HG02870 (cell line): Measurements from ENCODE around the gene IFT27.

ENCODE experiments used
- ATAC-seq: cut with Tn5 transposase; IDR thresholded peaks from one replicate; pipeline ENCODE4 v1.9.1; 2021; ENCODE audit warnings: mild to moderate bottlenecking, moderate library complexity; ENCODE audit not compliant: unreplicated experiment

Gene IFT27, protein sequence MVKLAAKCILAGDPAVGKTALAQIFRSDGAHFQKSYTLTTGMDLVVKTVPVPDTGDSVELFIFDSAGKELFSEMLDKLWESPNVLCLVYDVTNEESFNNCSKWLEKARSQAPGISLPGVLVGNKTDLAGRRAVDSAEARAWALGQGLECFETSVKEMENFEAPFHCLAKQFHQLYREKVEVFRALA

GRCh38 chr22:36775964-36776669 is at the start of gene IFT27:
TSS of gene IFT27 (minus strand) at chr22:36776119. CDS start at chr22:36775707, 412 bp downstream.
- peak; percentile 92 for ATAC-seq

GRCh38 chr22:36824655-36825054 is 48.7 kb upstream of the IFT27 start:
- no peak for ATAC-seq

DNA sequence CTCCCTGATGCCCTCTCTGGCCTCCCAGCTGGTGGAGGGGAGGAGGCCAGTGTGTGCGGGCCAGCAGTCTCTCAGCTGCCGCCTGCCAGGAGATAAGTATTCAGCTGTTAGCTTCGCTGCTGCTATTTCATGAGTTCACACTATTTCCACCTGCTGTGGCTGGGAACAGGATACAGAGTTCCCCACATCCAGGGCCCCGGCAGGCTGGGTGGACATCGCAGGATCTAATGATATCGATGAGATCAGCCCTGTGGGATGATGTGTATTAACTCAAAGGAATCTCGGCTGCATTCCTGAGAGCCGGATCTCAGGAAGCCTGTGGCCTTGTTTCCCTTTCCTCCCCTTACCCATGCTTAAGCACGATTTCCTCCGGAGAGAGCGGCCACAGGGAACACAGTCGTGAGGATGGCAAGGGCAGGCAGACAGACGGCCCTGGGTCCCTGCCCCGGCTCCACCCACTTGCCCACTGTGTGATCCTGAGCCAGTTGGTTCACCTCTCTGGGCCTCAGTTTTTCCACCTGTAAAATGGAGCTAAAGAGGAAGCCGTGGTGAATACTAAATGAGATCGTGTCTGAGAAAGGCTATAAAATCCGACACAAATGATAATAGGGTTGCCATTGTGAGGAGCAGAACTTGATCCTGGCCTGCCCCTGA is 47.4 kb upstream of the IFT27 start:
- no peak for ATAC-seq

DNA sequence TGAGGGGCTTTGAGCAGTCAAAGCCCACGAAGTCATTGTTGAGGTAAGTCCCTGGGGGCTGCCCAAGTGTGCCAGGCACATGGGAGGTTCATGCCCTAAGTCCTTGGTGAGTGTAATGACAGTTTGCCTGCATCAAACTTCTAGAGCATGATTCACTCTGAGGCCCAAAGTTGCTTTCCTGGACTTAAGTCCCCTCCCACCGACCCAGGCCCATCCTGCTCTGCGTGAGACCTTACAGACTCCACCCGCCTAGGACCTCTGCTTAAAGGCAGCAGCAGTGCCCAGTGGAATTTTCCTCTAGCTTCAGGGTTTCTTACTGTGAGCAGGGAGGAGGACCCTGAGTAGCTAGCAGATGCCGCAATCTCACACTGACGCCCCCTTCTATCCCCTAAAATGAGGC is 46.7 kb upstream of the IFT27 start:
- no peak for ATAC-seq

- ATAC-seq: no peak
Observed at GRCh38 chr22:36819112-36819511, 43.2 kb upstream of the IFT27 start.

DNA sequence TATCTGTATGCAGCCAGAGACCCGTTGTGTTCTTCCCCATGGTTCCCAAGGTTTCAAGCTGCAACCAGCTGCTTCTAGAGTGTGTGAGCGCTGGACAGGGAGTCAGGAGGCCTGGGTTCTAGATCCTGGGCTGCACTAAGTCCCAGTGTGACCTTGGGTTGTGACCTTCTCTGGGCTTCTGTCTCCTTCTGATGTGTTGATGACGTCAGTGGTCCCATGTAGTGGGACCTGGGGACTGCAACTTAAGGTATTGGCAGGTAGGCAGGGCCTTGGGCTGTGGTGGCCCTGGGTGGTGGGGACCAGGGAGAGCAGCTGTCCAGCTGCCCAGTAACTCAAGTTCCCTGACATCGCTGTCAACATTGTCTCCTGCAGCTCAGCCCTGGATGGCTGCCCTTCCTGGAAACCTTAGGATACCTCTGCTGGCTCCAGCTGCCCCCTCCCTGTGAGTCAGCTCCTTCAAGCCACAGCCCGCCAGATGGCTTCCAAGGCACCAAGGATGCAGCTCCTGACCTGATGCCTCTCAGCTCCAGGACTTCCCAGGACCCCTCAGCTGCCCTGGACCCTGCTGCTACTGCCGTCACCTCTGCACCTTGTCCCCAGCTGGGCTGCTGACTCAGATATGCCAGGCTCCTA is 42.2 kb upstream of the IFT27 start:
- ATAC-seq: no peak

DNA sequence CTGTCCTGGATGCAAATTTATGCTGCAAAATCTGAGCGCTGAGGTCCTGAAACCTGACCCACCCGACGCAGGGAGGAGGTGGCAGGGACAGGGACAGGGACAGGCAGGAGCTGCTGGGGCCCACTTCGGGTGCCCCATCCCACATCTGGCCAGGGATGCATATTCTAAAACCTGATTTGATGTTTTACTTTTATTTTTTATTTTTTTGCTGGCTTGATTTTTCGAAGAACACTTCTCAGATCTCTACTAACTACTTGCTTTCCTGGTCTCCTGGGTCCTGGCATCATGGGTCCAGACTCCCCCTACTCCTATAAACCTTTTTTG is 41.6 kb upstream of the IFT27 start:
- ATAC-seq: no peak

DNA sequence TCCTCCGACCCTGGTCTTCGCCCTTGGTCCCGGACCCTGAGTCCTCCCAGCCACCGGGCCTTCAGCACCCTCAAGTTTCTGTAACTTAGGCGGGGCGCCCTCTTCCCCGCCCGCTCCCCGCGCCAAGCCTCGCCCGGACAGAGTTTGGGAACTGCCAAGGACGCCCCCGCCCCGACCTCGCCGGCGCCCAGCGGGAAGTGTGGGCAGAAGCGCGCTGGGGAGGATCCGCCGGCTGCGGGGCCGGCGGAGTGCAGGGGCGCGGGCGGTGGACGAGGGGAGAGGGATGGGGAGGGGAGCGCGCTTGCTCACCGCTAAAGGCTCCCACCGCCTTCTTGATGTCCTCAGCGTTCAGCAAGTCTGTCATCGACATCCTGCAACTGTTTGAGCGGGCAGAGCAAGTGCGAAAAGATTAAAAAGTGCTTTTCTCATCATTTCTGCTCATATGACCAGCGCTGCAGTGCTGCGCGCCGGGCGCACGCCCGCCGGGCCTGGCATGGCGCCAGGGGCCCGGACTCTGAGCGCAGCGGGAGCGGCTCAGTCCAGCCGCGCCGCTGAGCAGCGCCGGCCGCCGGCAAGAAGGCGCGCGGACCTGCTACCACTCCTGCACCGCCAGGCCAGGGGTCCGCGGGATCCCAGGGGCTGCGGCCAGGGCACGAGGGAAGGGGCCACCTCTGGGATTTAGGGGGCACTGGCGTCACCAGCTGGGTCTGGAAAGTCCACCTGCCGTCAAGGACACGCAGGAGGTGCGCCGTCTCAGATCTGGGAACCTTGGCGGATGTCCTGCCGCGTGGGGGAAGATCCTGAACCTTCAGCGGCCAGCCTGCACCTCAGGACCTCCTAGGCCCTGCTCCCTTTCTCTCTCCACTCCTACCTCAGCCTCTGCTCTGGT is 41.0 kb upstream of the IFT27 start, which contains the start of gene PVALB:
TSS of gene PVALB (minus strand) at position 400 of the 889 bp plus-strand sequence. CDS start at position 370, 30 bp downstream.
- ATAC-seq: no peak

DNA sequence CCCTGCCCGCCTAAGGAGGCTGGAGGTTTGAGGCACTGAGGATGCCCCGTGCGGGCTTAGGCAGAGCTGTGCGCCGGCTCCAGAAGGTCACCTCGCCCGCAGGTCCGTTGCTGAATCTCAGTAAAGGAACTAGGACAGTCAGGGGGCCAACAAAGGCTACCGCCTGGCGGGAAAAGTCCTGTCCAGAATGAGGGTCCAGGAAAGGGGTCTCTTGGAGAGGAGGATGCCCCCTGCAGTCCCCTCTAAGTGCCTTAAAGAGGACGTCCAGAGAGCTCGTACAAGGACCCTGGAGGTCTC is 40.4 kb upstream of the IFT27 start:
- no peak for ATAC-seq

DNA sequence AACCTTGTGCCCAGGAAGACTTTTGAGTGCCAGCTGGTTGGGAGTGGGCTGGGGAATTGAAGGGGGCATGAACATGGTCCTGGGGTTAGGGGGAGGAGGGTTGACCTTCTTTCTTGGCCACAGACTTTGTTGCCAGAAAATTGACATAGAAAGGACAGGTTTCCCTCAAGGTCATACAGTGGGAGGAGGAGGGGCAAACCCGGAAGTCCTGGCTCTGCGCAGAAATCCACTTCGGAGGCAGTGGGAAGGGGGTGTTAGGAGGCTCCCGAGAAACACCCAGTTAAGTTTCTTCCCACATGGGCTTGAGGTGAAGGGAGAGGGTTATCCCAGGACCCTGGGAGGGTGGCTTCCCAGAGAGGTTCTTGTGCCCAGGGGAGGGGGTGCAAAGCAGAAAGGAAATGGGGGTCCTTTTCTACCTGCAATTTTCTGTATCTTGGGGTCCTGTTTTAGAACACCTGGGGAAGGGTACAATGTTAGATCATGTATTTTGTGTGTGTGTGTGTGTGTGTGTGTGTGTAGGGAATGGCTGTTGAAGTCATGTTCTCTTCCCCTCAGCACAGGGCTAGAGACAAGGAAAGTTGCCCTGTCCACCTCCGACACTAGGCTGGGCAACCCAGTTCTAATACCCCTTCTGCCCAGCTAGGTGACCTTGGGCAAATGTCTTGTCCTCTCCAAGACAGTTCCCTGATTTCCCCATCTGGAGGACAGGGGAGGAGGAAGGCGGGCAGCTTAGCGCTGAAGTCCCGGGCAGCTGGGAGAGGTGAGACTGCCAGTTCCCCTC is 39.8 kb upstream of the IFT27 start:
- no peak for ATAC-seq

DNA sequence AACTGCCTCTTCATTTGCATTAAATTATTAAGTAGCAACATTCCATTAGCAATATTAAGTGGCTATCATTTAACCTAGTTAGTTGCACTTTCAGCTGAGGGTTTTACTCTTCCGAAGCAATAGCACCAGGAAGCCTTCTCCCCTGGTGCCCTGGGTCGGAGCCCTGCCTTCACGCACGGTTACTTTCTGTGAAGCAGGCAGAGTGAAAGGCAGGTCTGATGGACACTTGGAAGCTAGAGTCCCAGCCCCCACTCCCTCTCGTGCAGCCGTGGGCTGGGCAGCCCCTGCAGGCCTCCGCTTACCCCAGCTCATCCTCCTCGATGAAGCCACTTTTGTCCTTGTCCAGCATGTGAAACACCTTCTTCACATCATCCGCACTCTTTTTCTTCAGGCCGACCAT is 38.9 kb upstream of the IFT27 start:
- ATAC-seq: no peak

GRCh38 chr22:36811094-36811800 is 35.3 kb upstream of the IFT27 start:
- ATAC-seq: no peak

GRCh38 chr22:36809351-36809750 is 33.4 kb upstream of the IFT27 start:
- no peak for ATAC-seq

DNA sequence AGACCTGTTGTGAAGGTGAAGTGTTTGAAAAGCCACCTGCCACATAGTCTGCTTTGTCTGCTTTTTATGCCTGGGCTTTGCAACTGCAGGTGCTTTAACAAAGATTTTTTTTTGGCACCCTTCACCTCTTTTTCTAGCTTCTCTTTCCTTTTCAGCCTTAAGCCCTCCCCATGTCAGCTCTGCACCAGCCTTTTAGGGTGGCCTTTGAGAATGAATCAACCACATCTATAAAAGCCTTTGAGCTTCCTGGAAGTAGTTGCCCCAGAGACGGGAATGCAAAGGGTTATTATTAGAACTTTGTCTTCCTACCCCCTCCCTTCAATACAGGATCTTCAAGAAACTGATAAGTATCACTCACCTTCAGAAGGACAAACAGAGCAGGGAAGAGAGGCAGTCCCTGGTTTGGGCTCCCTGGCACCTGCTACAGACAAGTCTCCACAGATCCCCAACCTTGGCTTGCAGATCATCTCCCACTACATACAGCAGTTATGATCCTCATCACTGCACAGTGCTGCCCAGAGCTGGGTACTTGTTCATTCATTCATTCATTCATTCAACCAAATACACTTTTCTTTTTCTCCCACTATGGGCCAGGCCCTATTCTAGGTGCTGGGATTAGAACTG is 32.9 kb upstream of the IFT27 start:
- no peak for ATAC-seq

- no peak for ATAC-seq
Observed at GRCh38 chr22:36807627-36808026, 31.7 kb upstream of the IFT27 start.

DNA sequence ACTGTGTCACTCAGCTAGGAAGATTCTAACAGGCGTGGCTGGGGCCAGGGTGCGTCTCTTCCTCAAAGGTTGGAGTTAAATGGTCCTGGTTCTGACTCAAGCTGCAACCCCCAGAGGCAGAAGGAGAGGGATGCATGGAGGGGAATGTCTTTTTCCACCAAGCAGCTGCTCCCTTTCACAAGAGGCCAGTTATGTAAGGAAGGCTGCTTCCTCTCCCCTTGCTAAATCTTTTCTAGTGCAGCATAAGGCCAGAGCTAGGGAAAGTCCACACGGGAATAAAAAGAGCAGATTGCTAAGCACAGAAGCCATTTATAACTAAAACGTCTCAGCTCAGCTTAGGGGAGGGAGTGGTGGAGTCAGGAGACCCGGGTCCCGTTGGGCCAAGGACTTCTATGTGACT is 30.9 kb upstream of the IFT27 start:
- ATAC-seq: no peak

- ATAC-seq: no peak
Observed at GRCh38 chr22:36803358-36803757, 27.4 kb upstream of the IFT27 start.

- no peak for ATAC-seq
Observed at GRCh38 chr22:36798674-36799066, 22.8 kb upstream of the IFT27 start.
